Retinal pigment epithelial cell (primary cell): ENCODE results near the gene HAUS3.
"Not testable (repeated sequence)": the region's sequence is repeated elsewhere in the genome, so short reads cannot be mapped to it uniquely, and the experiment has no call there.

Experiments
- DNase-seq: peaks from one replicate; pipeline ENCODE4 v3.0.0-alpha.2; 2010; ENCODE audit warnings: low read depth
- H3K4me3 ChIP-seq: 2 replicates; pipeline ENCODE4 v1.5.1; 2011; ENCODE audit warnings: mild to moderate bottlenecking, low read length, control low read depth, moderate library complexity
- CTCF ChIP-seq: conservative IDR thresholded peaks from 2 replicates; pipeline ENCODE4 v1.5.1; 2011; ENCODE audit warnings: low read depth, low read length, control low read depth, inconsistent platforms

Gene HAUS3

GRCh38 chr4:2222838-2223237 lies 19.1 kb downstream of the HAUS3 start:
- DNase-seq, result no peak
- TF ChIP-seq CTCF, result no peak

GRCh38 chr4:2221378-2221777 lies 20.5 kb downstream of the HAUS3 start:
- H3K4me3 ChIP-seq, DNase-seq: not testable (repeated sequence)

More at GRCh38 chr4:2222838-2223237, 19.1 kb downstream of the HAUS3 start:
- H3K4me3 ChIP-seq, result no peak overlapping the region

- peak; percentile 97 for TF ChIP-seq CTCF
- H3K4me3 ChIP-seq, result no peak overlapping the region
Measured at GRCh38 chr4:2220016-2220630, 21.8 kb downstream of the HAUS3 start.

GRCh38 chr4:2219233-2219760 lies 22.6 kb downstream of the HAUS3 start:
- DNase-seq, result no peak
- no peak for TF ChIP-seq CTCF
- no peak overlapping the region for H3K4me3 ChIP-seq

More at GRCh38 chr4:2220016-2220630, 21.8 kb downstream of the HAUS3 start:
- DNase-seq, result no peak

- TF ChIP-seq CTCF, result no peak
- DNase-seq, result no peak
- H3K4me3 ChIP-seq, result no peak overlapping the region
Measured at GRCh38 chr4:2218436-2218835, 23.5 kb downstream of the HAUS3 start.

- no peak for DNase-seq
- H3K4me3 ChIP-seq, result no peak overlapping the region
- no peak for TF ChIP-seq CTCF
Measured at GRCh38 chr4:2217726-2218125, 24.2 kb downstream of the HAUS3 start.

- no peak for DNase-seq
- no peak overlapping the region for H3K4me3 ChIP-seq
- TF ChIP-seq CTCF, result no peak
Measured at GRCh38 chr4:2212831-2213230, 29.1 kb downstream of the HAUS3 start.

- H3K4me3 ChIP-seq, DNase-seq: not testable (repeated sequence)
Measured at GRCh38 chr4:2202789-2203188, 39.1 kb downstream of the HAUS3 start.
